HG02870 (cell line): Measurements from ENCODE around the gene YIPF4.
"Not testable (repeated sequence)": the region's sequence is repeated elsewhere in the genome, so short reads cannot be mapped to it uniquely, and the experiment has no call there.

Experiments used
- ATAC-seq: cut with Tn5 transposase; IDR thresholded peaks from one replicate; pipeline ENCODE4 v1.9.1; 2021; ENCODE audit warnings: mild to moderate bottlenecking, moderate library complexity; ENCODE audit not compliant: unreplicated experiment

The YIPF4 gene

GRCh38 chr2:32277674-32278477 lies at the start of gene YIPF4:
TSS of gene YIPF4 (plus strand) at chr2:32277904. CDS start at chr2:32278156, 252 bp downstream.
- ATAC-seq: peak; percentile 98

- ATAC-seq: no peak
These were observed 49.5 kb upstream of the YIPF4 start for GRCh38 chr2:32228181-32228580.

GRCh38 chr2:32229635-32230034 lies 48.1 kb upstream of the YIPF4 start:
- no peak for ATAC-seq

GRCh38 chr2:32231959-32232358 lies 45.7 kb upstream of the YIPF4 start:
- no peak for ATAC-seq

- no peak for ATAC-seq
These were observed 42.4 kb upstream of the YIPF4 start for GRCh38 chr2:32235315-32235714.

GRCh38 chr2:32237488-32237887 lies 40.2 kb upstream of the YIPF4 start:
- no peak for ATAC-seq

- ATAC-seq: no peak
These were observed 39.7 kb upstream of the YIPF4 start for GRCh38 chr2:32237996-32238395.

- ATAC-seq: no peak
These were observed 35.4 kb upstream of the YIPF4 start for GRCh38 chr2:32242331-32242730.

- ATAC-seq: no peak
These were observed 30.8 kb upstream of the YIPF4 start for GRCh38 chr2:32246911-32247310.

- no peak for ATAC-seq
These were observed 29.4 kb upstream of the YIPF4 start for GRCh38 chr2:32248299-32248698.

GRCh38 chr2:32249731-32250236 lies 27.9 kb upstream of the YIPF4 start:
- ATAC-seq: no peak

GRCh38 chr2:32250290-32250689 lies 27.4 kb upstream of the YIPF4 start:
- ATAC-seq: no peak

GRCh38 chr2:32258242-32258641 lies 19.5 kb upstream of the YIPF4 start:
- no peak for ATAC-seq

- ATAC-seq: no peak
These were observed 17.3 kb upstream of the YIPF4 start for GRCh38 chr2:32260376-32260775.

- ATAC-seq: no peak
These were observed 15.6 kb upstream of the YIPF4 start for GRCh38 chr2:32262105-32262504.

GRCh38 chr2:32264422-32265105 lies 13.1 kb upstream of the YIPF4 start, which contains the start of gene NLRC4:
TSS of gene NLRC4 (minus strand) at chr2:32264886. CDS start at chr2:32256775, 8,111 bp downstream.
- peak; percentile 93 for ATAC-seq

- no peak for ATAC-seq
These were observed 6.6 kb upstream of the YIPF4 start for GRCh38 chr2:32271063-32271462.

- no peak for ATAC-seq
These were observed 5.4 kb upstream of the YIPF4 start for GRCh38 chr2:32272279-32272678.

GRCh38 chr2:32274289-32274688 lies 3.4 kb upstream of the YIPF4 start:
- no peak for ATAC-seq

- ATAC-seq: not testable (repeated sequence)
These were observed 1.9 kb upstream of the YIPF4 start for GRCh38 chr2:32275790-32276189.

GRCh38 chr2:32277363-32277673 lies 386 bp upstream of the YIPF4 start:
- ATAC-seq: no peak

- ATAC-seq: no peak
These were observed 762 bp downstream of the YIPF4 start for GRCh38 chr2:32278478-32278853.
